ENCODE data around the gene WDFY2. TPM values are rescaled to one million over a fixed set of nuclear protein-coding genes. Genes with fewer than 3 reads are reported as not detected.

Gene WDFY2
- total and polyA plus RNA-seq, 12 donors: 13.2 to 38.6 (median 26.0) TPM

GRCh38 chr13:51777921-51778320, 193.7 kb downstream of the WDFY2 start:
- Histone ChIP-seq H3K4me3 (no peak overlapping the region), H3K27me3 (no peaks in the 10 kb centered on the region), H3K4me1 (replicated peaks in 1 of 2) (peaks cover 0 to 9% of the 10 kb centered on the region in 2 donors), H3K27ac (no peak overlapping the region), H3K9me3 (replicated peaks in 1 of 3) (no peaks in the 10 kb centered on the region), H3K36me3 (replicated peaks in 1 of 2) (no peaks in the 10 kb centered on the region)
- WGBS, 4 donors: 78 to 89% (median 81%) methylated on average over 9 of the region's 9 CpGs
- TF ChIP-seq CTCF (IDR thresholded peaks at IDR 0.05) (no peak), POLR2A (IDR thresholded peaks at IDR 0.05) (no peak)
- DNase-seq: no peak
- intact Hi-C loops (cut with DNase I): no loop called here

GRCh38 chr13:51778392-51778791, 194.1 kb downstream of the WDFY2 start:
- Histone ChIP-seq H3K9me3 (replicated peaks in 1 of 3) (no peaks in the 10 kb centered on the region), H3K27ac (no peak overlapping the region), H3K4me3 (no peak overlapping the region), H3K4me1 (replicated peaks in 1 of 2) (peaks cover 0 to 9% of the 10 kb centered on the region in 2 donors), H3K27me3 (no peaks in the 10 kb centered on the region), H3K36me3 (replicated peaks in 1 of 2) (no peaks in the 10 kb centered on the region)
- 18 to 30% (median 26%) methylated on average over 9 to 11 of the region's 11 CpGs for WGBS, 4 donors
- TF ChIP-seq CTCF (IDR thresholded peaks at IDR 0.05) (no peak), POLR2A (IDR thresholded peaks at IDR 0.05) (no peak)
- DNase-seq: peak in 4 of 7 donors; percentile 47 to 72 (median 56)
- intact Hi-C loops (cut with DNase I): no loop called here

- Histone ChIP-seq H3K27ac (no peak overlapping the region), H3K4me1 (replicated peaks in 1 of 2) (peaks cover 0 to 9% of the 10 kb centered on the region in 2 donors), H3K27me3 (no peaks in the 10 kb centered on the region), H3K9me3 (replicated peaks in 1 of 3) (no peaks in the 10 kb centered on the region), H3K4me3 (no peak overlapping the region), H3K36me3 (replicated peaks in 1 of 2) (no peaks in the 10 kb centered on the region)
- 49 to 59% (median 51%) methylated on average over 3 of the region's 3 CpGs for WGBS, 4 donors
- intact Hi-C loops (cut with DNase I): loop anchor here in 1 of 2 donors (10.0 kb wide), 1 partner anchor 335 kb away; no protein-coding TSS in a partner anchor
- no peak for DNase-seq
- no peak for TF ChIP-seq POLR2A (IDR thresholded peaks at IDR 0.05)
- TF ChIP-seq CTCF (IDR thresholded peaks at IDR 0.05): no peak
Observed at GRCh38 chr13:51780099-51780498, 195.8 kb downstream of the WDFY2 start.

GRCh38 chr13:51781246-51782022, 197.2 kb downstream of the WDFY2 start:
- Histone ChIP-seq H3K36me3 (replicated peaks in 1 of 2) (no peaks in the 10 kb centered on the region), H3K27me3 (no peaks in the 10 kb centered on the region), H3K9me3 (replicated peaks in 1 of 3) (no peaks in the 10 kb centered on the region), H3K4me3 (no peak overlapping the region), H3K27ac (no peak overlapping the region), H3K4me1 (replicated peaks in 1 of 2) (peaks cover 0 to 20% of the 10 kb centered on the region in 2 donors)
- DNase-seq: no peak
- intact Hi-C loops (cut with DNase I): loop anchor here in 1 of 2 donors (10.0 kb wide), 1 partner anchor 337 kb away; no protein-coding TSS in a partner anchor
- 84 to 86% (median 85%) methylated on average over 15 of the region's 15 CpGs for WGBS, 4 donors
- peak in 1 of 6 experiments; percentile 10 for TF ChIP-seq CTCF (IDR thresholded peaks at IDR 0.05)
- no peak for TF ChIP-seq POLR2A (IDR thresholded peaks at IDR 0.05)
